Occipital lobe (tissue), 2 donors: Measurements from ENCODE around the gene DBP. TPM values are rescaled to one million over a fixed set of nuclear protein-coding genes. Genes with fewer than 3 reads are reported as not detected.
A peak's percentile ranks its signal among the peaks of the same experiment; 100 is the strongest.

ENCODE experiments used
- DNase-seq: peaks from one replicate; lab custom pipeline; 2025; lab: John Stamatoyannopoulos, UW
- total RNA-seq: library from RNA; depleted of rRNA; stranded (reverse); fragments of >200 nt; gene quantifications from one replicate; pipeline ENCODE4 v1.2.3, GENCODE V29; 2014

The DBP gene
- total RNA-seq, 1 donor from 2014 or later, result 4.8 TPM

DNA sequence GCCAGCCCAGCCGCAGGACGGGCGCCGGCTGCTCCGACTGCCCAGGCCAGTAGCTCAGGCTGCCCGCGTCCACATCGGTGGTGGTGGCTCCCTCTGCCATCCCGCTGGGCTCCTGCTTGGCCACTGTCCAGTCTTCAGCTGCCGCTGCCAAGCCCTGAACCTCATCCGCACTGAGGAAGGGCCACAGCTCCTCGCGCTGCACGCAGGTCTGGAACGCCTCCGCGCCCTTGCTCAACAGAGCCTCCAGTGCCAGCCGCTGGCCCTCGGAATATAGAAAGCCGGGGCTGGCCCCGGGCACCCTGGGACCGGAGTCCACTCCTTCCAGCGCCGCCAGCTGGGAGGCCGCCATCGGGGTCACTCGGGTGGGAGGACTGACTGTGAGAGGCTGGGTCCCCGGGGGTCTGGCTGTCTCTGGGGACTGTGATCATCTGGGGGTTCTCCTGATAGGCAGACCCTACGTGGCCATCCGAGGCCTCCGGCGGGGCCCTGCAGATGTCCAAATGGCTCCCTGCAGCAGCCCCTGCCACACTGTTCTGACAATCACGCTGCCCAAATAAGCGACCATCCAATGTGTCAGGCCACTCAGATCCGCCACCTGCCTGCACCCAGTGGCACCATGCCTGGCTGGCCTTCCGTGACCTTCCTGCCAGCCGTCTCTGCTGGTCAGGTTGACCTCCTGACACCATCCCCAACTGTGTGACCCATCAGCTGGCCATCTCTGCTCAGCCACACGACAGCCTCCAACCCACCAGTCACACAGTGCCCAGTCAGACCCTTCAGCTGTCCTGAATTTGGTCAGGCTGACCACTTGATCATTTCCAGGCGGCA is 23.9 kb downstream of the DBP start:
- DNase-seq, result no peak

DNA sequence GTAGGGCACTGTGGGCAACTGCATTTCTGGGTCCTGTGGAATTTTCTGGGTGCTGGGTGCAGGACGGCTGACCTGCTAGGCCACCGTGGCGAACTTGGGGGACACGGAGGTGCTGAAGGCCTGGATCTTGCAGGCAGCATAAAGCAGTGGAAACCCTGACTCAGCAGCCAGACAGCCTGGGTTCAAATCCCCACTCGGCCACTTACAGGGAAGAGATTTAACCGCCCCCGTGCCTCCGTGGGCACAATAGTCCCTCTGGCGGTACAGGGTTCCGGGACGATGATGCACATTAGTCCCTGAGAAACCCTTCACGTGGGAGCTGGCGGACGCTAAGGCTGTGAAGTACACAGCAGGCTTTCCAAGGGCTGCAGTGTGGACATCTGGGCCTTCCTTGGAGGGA is 25.3 kb downstream of the DBP start:
- no peak for DNase-seq

DNA sequence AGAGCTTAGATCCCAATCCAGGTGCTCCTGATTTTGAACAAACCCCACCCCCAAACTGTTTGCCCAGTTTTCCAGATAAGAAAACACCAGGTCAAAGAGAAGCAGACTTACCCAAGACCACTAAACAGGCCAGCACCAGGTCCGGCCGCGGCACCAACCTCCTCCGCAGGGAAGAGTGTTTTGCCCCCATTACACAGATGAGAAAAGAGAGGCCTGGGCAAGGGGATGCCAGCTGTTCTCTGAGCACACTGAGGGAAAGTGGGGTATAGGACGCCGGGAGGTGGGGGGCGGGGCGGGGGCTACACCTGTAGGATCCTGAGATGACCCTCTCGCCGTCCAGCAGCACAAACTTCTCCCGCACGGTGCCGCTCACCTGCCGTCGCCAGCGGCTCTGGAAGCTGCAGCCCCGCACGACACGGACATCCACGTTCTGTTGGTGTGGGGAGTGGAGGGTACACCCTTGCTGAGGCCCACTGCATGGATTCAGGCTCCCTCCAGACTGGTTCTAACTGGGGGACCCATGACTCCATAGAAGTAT is 27.5 kb downstream of the DBP start:
- no peak for DNase-seq

DNA sequence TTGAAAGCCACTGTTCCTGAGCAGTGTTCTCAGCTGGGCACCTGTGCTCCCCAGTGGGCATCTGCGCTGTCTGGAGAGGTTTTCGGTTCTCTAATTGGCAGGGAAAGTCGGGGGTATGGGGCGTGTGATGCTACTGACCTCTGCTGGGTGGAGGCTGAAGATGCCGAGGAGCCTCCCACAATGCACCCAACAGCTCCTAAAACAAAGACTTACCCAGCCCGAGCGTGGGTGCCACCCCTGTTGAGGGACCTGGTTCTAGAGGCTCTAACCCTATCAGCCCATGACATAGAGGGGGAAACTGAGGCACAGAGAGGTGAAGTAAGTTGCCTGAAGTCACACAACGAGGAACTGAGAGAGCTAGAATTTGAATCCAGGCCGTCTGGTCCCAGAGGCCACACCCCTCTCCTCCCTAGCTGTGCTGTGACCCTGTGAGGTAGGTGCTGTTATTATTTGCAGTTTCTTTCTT is 28.3 kb downstream of the DBP start:
- no peak for DNase-seq

DNA sequence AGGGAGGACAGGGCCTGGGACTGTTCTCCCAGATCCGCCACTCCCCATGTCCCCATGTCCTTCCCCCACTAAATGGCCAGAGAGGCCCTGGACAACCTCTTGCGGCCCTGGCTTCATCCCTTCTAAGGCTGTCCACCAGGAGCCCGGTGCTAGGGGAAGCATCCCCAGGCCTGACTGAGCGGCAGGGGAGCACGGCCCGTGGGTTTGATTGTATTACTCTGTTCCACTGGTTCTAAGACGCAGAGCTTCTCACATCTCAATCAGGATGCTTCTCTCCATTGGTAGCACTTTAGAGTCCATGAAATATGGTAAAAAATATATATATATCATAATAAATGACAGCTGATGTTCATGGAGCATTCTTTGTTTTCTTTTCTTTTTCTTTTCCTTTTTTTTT is 29.8 kb downstream of the DBP start:
- DNase-seq, result no peak

DNA sequence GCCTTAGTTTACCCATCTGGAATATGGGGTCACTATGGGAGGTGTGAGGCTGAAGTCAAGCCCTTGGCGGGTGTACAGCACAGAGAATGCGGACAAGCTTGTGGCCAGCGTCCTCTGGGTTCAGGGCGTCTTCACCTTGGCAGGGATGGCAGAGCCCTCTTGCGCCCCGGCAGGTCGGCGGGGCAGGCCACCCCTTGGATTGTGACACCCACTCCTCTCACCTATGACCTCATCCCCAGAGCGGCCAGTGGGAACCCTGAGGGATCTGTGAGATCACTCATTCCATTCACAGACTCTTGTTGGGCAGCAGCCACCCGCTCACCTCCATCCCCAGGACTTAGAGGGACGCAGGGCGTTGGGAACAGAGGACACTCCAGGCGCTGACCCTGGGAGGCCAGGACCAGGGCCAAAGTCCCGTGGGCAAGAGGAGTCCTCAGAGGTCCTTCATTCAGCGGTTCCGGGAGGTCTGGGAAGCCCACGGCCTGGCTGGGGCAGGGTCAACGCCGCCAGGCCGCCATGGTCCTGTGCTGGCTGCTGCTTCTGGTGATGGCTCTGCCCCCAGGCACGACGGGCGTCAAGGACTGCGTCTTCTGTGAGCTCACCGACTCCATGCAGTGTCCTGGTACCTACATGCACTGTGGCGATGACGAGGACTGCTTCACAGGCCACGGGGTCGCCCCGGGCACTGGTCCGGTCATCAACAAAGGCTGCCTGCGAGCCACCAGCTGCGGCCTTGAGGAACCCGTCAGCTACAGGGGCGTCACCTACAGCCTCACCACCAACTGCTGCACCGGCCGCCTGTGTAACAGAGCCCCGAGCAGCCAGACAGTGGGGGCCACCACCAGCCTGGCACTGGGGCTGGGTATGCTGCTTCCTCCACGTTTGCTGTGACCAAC is 30.5 kb downstream of the DBP start, which contains the start of gene SPACA4:
SPACA4 (plus strand) TSS at position 280 of the 896 bp plus-strand sequence; CDS start at position 517, 237 bp downstream.
- no peak for DNase-seq

DNA sequence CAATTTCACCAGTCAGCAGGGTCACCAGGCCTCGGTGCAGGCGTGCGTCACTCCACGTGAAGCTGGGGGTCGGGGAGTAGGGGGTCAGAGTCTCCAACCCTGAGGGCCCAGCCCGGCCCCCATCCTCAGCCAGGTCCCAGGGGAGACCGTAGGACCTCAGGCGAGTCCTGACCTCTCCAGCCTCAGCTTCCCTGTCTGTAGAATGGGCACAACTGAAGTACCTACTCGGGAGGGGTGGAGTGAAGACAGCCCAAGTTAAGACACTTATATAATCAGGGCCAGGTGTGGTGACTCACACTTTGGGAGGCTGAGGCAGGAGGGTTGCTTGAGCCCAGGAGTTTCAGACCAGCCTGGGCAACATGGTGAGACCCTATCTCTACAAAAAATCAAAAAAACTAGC is 33.3 kb downstream of the DBP start:
- DNase-seq, result no peak

DNA sequence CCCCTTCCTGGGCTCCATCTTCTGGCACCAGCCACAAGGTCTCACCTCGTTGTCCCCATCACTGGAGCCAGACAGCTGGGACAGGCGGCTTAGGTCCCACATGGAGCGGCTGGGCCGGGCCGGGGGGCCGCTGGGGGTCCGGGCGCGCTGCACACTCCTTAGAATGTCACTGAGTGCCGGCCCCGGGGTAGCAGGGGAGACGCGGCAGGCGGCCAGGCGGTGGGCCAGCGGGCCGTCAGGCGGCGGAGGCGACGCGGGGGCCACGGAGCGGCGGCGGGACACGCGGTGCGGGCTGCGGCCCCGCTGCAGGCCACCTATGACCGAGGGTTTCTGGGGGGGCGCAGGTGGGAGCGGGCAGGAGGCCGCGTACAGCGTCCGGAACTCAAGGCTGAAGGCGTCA is 33.7 kb downstream of the DBP start:
- DNase-seq, result no peak

DNA sequence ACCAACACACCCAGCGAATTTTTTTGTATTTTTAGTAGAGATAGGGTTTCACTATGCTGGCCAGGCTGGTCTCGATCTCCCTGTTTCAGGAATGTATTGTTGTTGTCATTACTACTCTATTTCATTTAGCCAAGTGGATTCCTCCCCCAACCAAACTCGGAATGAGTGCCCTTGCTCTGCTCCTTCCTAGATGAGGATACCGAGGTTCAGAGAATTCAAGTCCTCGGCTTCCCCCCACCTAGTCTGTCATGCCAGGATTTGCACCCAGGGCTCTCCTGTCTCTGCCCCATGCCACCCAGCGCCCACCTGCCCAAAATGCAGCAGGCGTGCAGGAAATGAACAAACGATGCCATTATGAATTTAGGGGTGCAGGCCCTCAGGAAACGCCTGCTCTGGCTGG is 34.2 kb downstream of the DBP start:
- no peak for DNase-seq

DNA sequence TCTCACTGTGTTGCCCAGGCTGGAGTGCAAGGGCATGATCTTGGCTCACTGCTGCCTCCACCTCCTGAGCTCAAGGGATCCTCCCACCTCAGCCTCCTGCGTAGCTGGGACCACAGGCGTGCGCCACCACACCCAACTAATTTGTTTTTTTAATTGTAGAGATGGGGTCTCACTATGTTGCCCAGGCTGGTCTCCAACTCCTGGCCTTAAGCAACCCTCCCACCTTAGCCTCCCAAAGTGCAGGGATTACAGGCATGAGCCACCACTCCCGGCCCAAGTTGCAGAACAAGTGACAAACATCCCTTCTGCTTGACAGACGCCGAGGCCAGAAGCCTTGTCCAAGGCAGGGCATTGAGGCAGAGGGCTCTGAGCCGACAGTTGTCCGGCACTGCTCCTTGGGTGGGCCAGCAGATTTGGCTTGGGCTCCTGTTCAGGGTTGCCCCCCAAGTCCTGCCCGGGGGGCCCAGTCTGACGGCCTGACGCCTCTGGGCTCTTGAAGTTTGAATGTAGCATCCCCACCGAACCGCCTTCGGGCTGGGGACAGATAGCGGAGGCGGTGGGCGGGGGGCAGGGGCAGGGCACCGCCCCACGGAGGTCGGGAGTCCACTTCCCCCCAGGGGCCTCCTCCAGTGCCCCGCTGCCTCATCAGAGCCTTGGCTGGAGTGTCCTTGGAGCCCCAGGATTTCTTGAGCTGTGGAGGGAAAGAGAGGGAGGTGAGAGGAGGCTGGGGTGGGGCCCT is 36.3 kb downstream of the DBP start:
- DNase-seq, result no peak

DNA sequence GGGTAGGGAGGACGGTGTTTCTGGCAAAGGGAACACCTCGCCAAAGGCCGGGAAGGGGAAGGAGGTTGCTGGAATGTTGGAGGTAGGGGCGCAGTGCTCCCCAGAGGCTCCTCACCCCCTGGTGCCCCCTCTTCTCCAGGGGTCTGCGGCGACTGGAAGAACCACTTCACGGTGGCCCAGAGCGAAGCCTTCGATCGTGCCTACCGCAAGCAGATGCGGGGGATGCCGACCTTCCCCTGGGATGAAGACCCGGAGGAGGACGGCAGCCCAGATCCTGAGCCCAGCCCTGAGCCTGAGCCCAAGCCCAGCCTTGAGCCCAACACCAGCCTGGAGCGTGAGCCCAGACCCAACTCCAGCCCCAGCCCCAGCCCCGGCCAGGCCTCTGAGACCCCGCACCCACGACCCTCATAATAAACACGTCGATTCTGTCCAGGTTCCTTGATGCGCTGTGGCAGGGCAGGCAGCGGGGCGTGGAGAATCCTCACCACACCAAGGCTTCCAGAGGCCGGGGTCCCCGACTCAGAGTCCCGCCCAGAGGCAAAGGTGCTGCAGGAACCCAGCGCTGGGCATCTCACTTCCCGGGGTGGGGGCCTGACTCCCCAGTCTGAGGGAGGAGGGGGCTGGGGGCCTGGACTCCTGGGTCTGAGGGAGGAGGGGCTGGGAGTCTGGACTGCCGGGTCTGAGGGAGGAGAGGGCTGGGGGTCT is 38.0 kb downstream of the DBP start:
- DNase-seq, result no peak

DNA sequence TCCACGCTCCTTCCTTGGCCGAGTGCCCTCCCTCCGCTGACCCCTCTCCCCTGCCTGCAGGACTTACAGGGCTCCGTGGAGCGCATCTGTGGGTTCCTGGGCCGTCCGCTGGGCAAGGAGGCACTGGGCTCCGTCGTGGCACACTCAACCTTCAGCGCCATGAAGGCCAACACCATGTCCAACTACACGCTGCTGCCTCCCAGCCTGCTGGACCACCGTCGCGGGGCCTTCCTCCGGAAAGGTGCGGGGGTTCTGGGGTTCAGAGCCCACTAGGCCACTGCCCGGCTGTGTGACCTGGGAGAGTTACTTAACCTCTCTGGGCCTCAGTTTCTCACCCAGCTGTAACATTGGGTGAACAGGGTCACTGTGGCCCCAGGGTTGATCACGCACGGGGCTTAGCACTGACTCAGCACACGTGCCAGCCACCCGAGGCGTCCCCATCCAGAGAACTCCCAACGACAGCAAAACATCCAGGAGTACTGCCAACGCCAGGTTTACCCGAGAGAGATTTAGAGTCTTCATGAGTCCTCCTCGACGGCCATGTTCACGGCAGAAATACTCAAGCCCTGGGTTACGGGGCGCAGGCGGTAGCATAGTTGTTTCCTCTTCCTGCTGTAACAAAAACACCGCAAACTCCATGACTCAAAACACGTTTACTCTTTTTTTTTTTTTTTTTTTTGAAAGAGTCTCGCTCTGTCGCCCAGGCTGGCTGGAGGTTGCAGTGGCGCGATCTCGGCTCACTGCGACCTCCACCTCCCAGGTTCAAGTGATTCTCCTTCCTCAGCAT is 40.3 kb downstream of the DBP start:
- no peak for DNase-seq

DNA sequence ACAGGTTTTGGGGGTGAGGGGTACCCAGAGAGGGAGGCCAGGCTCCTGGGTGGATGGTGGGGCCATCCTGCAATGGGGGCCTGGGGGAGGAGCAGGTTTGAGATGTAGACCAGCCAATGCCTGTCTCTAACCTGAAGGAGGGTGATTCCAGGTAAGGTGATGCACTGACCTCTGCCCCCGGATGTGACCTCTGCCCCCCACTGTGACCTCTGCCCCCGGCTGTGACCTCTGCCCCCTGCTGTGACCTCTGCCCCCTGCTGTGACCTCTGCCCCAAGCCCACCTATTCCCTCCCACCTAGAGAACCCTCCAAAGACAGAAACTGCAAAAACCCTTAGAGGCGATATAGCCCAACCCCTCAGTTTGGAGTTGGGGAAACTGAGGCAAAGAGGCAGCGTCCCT is 40.9 kb downstream of the DBP start:
- no peak for DNase-seq

DNA sequence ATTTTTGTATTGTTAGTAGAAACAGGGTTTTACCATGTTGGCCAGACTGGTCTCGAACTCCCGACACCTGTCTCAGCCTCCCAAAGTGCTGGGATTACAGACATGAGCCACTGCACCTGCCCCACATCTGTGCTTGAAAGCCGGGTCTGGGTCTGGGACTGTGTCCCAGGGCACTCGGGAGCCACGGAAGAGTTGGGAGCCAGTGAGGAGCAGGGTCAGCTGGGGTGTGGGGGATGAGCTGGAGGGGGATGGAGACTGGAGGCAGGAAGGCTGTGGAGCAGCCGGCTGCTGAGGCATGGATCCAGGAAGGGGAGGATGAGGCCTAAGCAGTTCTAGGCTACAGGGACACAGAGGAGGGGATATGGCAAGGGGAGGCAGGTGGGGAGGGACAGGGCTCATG is 41.3 kb downstream of the DBP start:
- DNase-seq, result no peak

DNA sequence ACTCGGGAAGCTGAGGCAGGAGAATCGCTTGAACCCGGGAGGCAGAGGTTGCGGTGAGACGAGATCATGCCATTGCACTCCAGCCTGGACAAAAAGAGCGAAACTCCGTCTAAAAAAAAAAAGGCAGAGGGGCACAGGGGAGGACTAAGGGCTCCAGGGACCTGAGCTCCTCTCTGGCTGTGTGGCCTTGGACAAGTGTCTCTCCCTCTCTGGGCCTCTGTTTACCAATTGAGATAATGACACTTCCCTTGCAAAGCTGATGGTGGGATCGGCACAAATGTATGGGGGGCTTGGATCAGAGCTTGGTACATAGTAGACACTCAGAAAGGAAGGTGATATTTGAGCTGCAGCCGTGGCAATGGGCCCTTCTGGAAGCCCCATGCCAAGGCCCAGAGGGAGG is 42.0 kb downstream of the DBP start:
- DNase-seq, result no peak

DNA sequence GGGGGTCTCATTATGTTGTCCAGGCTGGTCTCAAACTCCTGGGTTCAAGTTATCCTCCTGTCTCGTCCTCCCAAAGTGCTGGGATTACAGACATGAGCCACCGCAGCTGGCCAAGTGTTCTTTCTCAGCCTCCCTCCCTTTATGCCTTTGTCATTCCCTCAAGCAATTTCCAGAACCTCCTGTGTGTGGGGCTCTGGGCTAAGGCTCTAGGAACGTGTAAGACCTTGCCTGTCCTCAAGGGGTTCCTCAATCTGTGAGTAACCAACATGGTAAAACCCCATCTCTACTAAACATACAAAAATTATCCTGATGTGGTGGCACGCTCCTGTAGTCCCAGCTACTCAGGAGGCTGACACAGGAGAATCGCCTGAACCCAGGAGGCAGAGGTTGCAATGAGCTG is 46.2 kb downstream of the DBP start:
- no peak for DNase-seq

DNA sequence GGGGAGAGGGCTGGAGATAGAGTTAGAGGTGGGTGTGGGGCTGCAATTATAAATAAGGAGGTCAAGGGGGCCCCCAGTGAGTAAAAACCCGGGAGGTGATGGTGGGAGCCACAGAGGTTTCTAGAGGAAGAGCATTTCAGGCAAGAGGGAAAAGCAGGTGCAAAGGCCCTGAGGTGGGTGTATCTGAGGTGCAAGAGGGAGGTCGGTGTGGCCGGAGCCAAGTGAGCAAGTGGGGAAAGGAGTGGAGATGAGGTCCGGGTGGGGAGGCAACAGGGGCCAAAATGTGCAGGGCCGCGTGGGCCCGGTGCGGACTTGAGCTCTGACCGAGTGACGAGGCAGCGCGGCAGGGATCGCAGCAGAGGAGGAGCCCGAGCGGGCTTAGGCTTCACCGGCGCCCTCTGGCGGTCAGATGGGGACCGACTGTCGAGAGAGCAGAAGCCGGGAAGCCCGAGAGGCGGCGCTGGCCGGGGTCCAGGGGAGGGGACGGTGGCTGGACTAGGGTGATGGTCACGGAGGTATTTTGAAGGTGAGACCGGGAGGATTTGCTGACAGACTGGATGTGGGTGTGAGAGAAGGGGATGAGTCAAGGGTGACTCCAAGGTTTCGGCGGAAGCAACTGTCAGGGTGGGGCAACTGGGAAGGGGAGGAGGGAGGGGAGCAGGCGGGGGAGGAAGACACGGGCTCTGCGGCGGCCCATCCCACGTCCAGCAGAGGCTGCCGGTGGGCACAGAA is 48.3 kb downstream of the DBP start:
- peak; percentile 77 for DNase-seq

DNA sequence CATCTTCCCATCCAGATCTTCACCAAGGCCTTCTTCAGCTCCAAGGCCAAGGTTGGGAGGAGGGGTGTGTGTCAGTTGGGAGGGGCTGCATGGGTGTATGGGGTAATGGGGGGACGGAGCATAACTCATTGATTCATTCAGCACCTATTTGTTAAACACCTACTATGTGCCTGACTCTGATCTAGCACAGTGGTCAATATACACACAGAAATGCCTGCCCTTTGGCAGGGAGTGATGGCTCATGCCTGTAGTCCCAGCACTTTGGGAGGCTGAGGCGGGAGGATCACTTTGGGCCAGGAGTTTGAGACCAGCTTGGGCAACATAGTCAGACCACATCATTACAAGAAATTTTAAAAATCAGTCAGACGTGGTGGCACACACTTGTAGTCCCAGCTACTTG is 49.8 kb downstream of the DBP start:
- no peak for DNase-seq

DNA sequence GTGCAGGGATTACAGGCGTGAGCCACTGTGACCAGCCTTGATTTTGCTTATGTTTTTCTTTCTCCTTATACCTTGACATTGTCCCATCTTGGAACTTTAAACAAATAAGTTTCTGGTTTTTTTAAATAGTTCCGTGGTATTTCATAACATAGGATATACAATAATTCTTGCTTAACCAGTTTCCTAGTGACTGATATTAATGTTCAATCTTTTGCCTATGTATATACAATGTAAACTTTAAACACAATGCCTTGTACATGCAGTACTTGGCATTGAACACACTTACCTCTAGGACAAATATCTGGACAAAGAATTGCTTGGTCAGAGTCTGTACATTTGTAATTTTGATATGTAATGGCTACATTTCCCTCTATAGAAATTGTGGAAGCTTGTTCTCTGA is 55.0 kb downstream of the DBP start:
- no peak for DNase-seq
